ENCODE measurements around the gene ALDH5A1. TPM values are rescaled to one million over a fixed set of nuclear protein-coding genes. Genes with fewer than 3 reads are reported as not detected.

ALDH5A1 gene
- total and polyA plus RNA-seq, 2 of the 13 experiments (the other 11 are each of a cell fraction or from before 2014, with no cell fraction given): 12.8 to 32.5 TPM

DNA sequence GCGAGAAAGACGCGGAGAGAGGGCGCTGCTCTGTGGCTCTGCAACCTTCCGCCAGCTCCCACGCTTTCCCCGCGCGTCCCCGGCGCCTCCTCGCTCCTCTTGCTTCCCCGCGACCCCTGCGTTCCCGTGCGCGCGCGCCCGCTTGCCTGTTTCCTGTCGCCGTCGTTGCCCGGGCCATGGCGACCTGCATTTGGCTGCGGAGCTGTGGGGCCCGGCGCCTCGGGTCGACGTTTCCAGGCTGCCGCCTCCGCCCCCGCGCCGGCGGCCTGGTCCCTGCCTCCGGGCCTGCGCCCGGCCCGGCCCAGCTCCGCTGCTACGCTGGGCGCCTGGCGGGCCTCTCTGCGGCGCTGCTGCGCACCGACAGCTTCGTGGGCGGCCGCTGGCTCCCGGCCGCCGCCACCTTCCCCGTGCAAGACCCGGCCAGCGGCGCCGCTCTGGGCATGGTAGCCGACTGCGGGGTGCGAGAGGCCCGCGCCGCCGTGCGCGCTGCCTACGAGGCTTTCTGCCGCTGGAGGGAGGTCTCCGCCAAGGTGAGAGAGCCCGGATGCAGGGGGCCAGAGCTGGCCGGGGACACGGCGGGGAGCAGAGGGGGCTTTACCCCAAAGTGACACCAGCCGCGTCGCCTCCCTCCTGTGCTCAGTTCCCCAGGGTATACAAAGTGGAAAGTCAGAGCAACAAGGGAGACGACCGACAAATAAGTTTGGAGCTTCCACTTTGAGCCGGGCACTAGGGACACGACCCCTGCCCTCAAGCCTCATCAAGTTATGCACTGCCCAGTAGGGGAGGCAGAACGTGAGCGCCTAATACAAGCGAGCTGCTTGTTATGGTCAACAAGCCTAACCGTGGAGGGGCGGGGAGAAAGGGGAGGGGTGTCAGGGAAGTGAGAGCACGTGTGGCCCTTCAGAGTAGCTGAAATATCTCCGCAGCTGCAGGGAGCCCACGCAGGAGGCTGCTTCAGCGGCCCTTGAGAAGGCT lies at the start of gene ALDH5A1 (continued):
- TF ChIP-seq PHF20 (CRISPR knock-in tag; IDR thresholded peaks at IDR 0.05) (peak; percentile 61), ZNF501 (CRISPR knock-in tag; IDR thresholded peaks at IDR 0.05) (peak; percentile 7), ZNF207 (IDR thresholded peaks at IDR 0.05; ENCODE audit: borderline replicate concordance) (no peak), YEATS4 (CRISPR knock-in tag; IDR thresholded peaks at IDR 0.05; ENCODE audit: borderline replicate concordance) (peak; percentile 97), IKZF1 (IDR thresholded peaks at IDR 0.05) (no peak), GATAD2A (CRISPR knock-in tag; IDR thresholded peaks at IDR 0.05) (peak; percentile 42), CHCHD3 (CRISPR knock-in tag; IDR thresholded peaks at IDR 0.05) (peak; percentile 82; the same call in 1 of the 2 replicates), ZNF33B (CRISPR knock-in tag; IDR thresholded peaks at IDR 0.05) (peak; percentile 38; the same call in 1 of the 2 replicates), MAZ (IDR thresholded peaks at IDR 0.05; ENCODE audit: borderline replicate concordance, low read depth, low read length) (no peak), MAZ (CRISPR knock-in tag; IDR thresholded peaks at IDR 0.05; ENCODE audit: low read depth) (peak; percentile 67; the same call in 1 of the 2 replicates), REXO4 (CRISPR knock-in tag; IDR thresholded peaks at IDR 0.05; ENCODE audit: borderline replicate concordance) (no peak), KDM2A (CRISPR knock-in tag; IDR thresholded peaks at IDR 0.05; ENCODE audit: borderline replicate concordance, low read depth) (peak; percentile 94), PITX1 (CRISPR knock-in tag; IDR thresholded peaks at IDR 0.05) (no peak)
- TF ChIP-seq, protein P1, sequence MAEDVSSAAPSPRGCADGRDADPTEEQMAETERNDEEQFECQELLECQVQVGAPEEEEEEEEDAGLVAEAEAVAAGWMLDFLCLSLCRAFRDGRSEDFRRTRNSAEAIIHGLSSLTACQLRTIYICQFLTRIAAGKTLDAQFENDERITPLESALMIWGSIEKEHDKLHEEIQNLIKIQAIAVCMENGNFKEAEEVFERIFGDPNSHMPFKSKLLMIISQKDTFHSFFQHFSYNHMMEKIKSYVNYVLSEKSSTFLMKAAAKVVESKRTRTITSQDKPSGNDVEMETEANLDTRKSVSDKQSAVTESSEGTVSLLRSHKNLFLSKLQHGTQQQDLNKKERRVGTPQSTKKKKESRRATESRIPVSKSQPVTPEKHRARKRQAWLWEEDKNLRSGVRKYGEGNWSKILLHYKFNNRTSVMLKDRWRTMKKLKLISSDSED (CRISPR knock-in tag; IDR thresholded peaks at IDR 0.05): peak; percentile 64; the same call in 1 of the 2 replicates
- TF ChIP-seq, protein P2, sequence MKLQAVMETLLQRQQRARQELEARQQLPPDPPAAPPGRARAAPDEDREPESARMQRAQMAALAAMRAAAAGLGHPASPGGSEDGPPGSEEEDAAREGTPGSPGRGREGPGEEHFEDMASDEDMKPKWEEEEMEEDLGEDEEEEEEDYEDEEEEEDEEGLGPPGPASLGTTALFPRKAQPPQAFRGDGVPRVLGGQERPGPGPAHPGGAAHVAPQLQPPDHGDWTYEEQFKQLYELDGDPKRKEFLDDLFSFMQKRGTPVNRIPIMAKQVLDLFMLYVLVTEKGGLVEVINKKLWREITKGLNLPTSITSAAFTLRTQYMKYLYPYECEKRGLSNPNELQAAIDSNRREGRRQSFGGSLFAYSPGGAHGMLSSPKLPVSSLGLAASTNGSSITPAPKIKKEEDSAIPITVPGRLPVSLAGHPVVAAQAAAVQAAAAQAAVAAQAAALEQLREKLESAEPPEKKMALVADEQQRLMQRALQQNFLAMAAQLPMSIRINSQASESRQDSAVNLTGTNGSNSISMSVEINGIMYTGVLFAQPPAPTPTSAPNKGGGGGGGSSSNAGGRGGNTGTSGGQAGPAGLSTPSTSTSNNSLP (IDR thresholded peaks at IDR 0.05; ENCODE audit: low read depth, low read length): no peak
- TF ChIP-seq, protein P3, sequence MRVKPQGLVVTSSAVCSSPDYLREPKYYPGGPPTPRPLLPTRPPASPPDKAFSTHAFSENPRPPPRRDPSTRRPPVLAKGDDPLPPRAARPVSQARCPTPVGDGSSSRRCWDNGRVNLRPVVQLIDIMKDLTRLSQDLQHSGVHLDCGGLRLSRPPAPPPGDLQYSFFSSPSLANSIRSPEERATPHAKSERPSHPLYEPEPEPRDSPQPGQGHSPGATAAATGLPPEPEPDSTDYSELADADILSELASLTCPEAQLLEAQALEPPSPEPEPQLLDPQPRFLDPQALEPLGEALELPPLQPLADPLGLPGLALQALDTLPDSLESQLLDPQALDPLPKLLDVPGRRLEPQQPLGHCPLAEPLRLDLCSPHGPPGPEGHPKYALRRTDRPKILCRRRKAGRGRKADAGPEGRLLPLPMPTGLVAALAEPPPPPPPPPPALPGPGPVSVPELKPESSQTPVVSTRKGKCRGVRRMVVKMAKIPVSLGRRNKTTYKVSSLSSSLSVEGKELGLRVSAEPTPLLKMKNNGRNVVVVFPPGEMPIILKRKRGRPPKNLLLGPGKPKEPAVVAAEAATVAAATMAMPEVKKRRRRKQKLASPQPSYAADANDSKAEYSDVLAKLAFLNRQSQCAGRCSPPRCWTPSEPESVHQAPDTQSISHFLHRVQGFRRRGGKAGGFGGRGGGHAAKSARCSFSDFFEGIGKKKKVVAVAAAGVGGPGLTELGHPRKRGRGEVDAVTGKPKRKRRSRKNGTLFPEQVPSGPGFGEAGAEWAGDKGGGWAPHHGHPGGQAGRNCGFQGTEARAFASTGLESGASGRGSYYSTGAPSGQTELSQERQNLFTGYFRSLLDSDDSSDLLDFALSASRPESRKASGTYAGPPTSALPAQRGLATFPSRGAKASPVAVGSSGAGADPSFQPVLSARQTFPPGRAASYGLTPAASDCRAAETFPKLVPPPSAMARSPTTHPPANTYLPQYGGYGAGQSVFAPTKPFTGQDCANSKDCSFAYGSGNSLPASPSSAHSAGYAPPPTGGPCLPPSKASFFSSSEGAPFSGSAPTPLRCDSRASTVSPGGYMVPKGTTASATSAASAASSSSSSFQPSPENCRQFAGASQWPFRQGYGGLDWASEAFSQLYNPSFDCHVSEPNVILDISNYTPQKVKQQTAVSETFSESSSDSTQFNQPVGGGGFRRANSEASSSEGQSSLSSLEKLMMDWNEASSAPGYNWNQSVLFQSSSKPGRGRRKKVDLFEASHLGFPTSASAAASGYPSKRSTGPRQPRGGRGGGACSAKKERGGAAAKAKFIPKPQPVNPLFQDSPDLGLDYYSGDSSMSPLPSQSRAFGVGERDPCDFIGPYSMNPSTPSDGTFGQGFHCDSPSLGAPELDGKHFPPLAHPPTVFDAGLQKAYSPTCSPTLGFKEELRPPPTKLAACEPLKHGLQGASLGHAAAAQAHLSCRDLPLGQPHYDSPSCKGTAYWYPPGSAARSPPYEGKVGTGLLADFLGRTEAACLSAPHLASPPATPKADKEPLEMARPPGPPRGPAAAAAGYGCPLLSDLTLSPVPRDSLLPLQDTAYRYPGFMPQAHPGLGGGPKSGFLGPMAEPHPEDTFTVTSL (CRISPR knock-in tag; IDR thresholded peaks at IDR 0.05; ENCODE audit: borderline replicate concordance): no peak; the same call in 1 of the 2 replicates
- TF ChIP-seq, protein P4, sequence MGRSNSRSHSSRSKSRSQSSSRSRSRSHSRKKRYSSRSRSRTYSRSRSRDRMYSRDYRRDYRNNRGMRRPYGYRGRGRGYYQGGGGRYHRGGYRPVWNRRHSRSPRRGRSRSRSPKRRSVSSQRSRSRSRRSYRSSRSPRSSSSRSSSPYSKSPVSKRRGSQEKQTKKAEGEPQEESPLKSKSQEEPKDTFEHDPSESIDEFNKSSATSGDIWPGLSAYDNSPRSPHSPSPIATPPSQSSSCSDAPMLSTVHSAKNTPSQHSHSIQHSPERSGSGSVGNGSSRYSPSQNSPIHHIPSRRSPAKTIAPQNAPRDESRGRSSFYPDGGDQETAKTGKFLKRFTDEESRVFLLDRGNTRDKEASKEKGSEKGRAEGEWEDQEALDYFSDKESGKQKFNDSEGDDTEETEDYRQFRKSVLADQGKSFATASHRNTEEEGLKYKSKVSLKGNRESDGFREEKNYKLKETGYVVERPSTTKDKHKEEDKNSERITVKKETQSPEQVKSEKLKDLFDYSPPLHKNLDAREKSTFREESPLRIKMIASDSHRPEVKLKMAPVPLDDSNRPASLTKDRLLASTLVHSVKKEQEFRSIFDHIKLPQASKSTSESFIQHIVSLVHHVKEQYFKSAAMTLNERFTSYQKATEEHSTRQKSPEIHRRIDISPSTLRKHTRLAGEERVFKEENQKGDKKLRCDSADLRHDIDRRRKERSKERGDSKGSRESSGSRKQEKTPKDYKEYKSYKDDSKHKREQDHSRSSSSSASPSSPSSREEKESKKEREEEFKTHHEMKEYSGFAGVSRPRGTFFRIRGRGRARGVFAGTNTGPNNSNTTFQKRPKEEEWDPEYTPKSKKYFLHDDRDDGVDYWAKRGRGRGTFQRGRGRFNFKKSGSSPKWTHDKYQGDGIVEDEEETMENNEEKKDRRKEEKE (IDR thresholded peaks at IDR 0.05): no peak

Data from HepG2 (cell line).